ENCODE data around the gene ATG9A. TPM values are rescaled to one million over a fixed set of nuclear protein-coding genes. Genes with fewer than 3 reads are reported as not detected.

ATG9A gene
- total and polyA plus RNA-seq, 2 donors (not counting 3 experiments of a cell fraction or from before 2014, with no cell fraction given) = 65.5 to 95.0 TPM

DNA sequence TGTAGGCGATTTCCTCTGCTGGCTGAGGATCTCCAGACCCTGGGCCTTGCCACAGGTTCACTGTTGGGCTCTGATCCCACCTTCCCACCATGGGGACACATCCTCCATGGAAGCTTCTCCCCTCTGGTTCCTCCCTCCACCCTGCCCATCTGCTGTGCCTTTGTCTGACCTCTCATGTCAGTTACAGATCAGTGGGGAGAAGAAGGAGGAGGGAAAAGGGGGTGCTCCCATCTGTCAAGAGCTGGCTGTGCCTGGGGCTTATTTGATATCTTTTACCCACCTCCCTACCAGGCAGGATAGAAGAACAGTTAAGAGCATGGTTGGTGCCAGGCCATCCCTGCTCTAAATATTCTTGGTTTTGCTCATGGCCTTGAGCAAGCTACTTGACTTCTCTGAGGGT, 37.5 kb upstream of the ATG9A start:
- no peaks in the 10 kb centered on the region for H3K36me3 ChIP-seq (ENCODE audit: control insufficient read depth in 2 of 2, extremely low read depth in 1 of 2, insufficient read depth in 2 of 2, low read length in 2 of 2)
- POLR2A ChIA-PET = no interaction called here
- H2AFZ ChIP-seq (ENCODE audit: low read depth, low read length) = no peak overlapping the region
- H3K4me1 ChIP-seq (ENCODE audit: control insufficient read depth, extremely low read depth, insufficient read depth, low read length) = no peaks in the 10 kb centered on the region
- CTCF ChIA-PET = interaction anchor here (0.7 to 2.8 kb wide), 2 partner anchors 11 to 28 kb away, joined by 3 to 8 read pairs; no protein-coding TSS in a partner anchor
- H3K79me2 ChIP-seq (ENCODE audit: control insufficient read depth, insufficient read depth, low read length) = no peaks in the 10 kb centered on the region
- peaks cover 8 to 10% of the 10 kb centered on the region in 2 experiments for H3K27me3 ChIP-seq (ENCODE audit: control insufficient read depth in 2 of 2, insufficient read depth in 2 of 2, low read length in 2 of 2)
- no peaks in the 10 kb centered on the region for H3K9me3 ChIP-seq (replicated peaks; ENCODE audit: control insufficient read depth, insufficient read depth, low read length)
- intact Hi-C loops (cut with micrococcal nuclease) (no loop called here), dilution Hi-C loops (cut with MboI; ENCODE audit: extremely low pct_ligation_motif_present, low sequenced_read_pairs) (no loop called here)
- BruUV-seq (replicated peaks) = no TSS peak
- DNase-seq (ENCODE audit: low read depth, low spot score) (no peak), FAIRE-seq (no peak)
- H3K4me2 ChIP-seq (ENCODE audit: insufficient read depth, low read length) = no peak overlapping the region
- no peak overlapping the region for H3K9ac ChIP-seq (replicated peaks; ENCODE audit: extremely low read depth, insufficient read depth, low read length)
- no peaks in the 10 kb centered on the region for H4K20me1 ChIP-seq (replicated peaks; ENCODE audit: control insufficient read depth, extremely low read depth, insufficient read depth, low read length)
- TF ChIP-seq GATA2 (IDR thresholded peaks at IDR 0.05; ENCODE audit: insufficient read depth, insufficient read length, low read depth, low read length) (no peak), POLR2A (IDR thresholded peaks at IDR 0.05; ENCODE audit: low read depth, low read length) (no peak), FOS (IDR thresholded peaks at IDR 0.05; ENCODE audit: borderline replicate concordance, insufficient read depth, low read length) (no peak), MAX (IDR thresholded peaks at IDR 0.05; ENCODE audit: insufficient read depth, insufficient read length) (no peak), POLR2AphosphoS5 (IDR thresholded peaks at IDR 0.05; ENCODE audit: insufficient read depth, low read depth, low read length) (no peak), JUN (IDR thresholded peaks at IDR 0.05; ENCODE audit: borderline replicate concordance, insufficient read depth, insufficient read length, low read depth) (no peak), MYC (IDR thresholded peaks at IDR 0.05; ENCODE audit: low read depth, low read length) (no peak), EZH2 (IDR thresholded peaks at IDR 0.05; ENCODE audit: borderline replicate concordance, low read depth, low read length, severe bottlenecking) (no peak)
- TF ChIP-seq, protein P1, sequence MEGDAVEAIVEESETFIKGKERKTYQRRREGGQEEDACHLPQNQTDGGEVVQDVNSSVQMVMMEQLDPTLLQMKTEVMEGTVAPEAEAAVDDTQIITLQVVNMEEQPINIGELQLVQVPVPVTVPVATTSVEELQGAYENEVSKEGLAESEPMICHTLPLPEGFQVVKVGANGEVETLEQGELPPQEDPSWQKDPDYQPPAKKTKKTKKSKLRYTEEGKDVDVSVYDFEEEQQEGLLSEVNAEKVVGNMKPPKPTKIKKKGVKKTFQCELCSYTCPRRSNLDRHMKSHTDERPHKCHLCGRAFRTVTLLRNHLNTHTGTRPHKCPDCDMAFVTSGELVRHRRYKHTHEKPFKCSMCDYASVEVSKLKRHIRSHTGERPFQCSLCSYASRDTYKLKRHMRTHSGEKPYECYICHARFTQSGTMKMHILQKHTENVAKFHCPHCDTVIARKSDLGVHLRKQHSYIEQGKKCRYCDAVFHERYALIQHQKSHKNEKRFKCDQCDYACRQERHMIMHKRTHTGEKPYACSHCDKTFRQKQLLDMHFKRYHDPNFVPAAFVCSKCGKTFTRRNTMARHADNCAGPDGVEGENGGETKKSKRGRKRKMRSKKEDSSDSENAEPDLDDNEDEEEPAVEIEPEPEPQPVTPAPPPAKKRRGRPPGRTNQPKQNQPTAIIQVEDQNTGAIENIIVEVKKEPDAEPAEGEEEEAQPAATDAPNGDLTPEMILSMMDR (IDR thresholded peaks at IDR 0.05; ENCODE audit: extremely low read depth in 1 of 2, insufficient read depth in 1 of 2, low read depth in 1 of 2, low read length in 2 of 2) = no peak
- H3K9me1 ChIP-seq (replicated peaks; ENCODE audit: control insufficient read depth, extremely low read depth, insufficient read depth, low read length) = no peaks in the 10 kb centered on the region
- H3K4me3 ChIP-seq (replicated peaks in 1 of 3; ENCODE audit: insufficient read depth in 1 of 3, low read depth in 1 of 3, low read length in 3 of 3) = no peak overlapping the region
- H3K27ac ChIP-seq (ENCODE audit: insufficient read depth, low read depth, low read length) = no peak overlapping the region

Data from endothelial cell of umbilical vein (primary cell).